ENCODE measurements around the gene LRP1B.
A peak's percentile ranks its signal among the peaks of the same experiment; 100 is the strongest.

Gene LRP1B

DNA sequence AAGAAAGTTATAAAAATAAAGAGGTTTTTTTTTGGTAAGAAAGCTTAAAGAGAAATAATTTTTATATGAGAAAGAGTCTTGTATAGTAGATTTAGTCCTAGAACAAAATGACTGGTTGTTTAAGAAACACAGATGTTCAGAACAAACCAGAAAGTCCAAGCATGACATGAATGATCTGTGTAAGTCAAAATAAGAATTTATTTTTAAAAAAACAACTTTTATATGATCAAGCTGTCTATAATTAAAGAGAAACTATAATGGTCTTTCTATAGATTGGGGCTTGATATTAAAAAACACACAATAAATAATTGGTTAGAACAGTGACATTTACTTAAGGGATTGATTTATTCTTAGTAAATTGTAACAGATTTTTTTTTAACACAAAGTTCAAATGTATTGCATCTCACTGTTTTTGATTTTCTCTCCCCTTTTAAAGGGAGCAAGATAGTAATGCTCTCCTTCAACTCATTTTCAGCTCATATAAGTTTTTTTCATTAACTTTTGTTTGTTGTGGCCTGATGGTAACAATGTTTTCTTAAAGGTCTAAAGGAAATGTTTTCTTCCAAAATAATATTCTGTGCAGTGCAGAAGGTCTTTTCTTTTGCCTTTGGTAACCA is 1256.8 kb downstream of the LRP1B start:
- Histone ChIP-seq H3K4ac (ENCODE audit: low read depth, low read length) (no peak overlapping the region), H2BK5ac (ENCODE audit: low read length) (no peak overlapping the region), H3K79me2 (ENCODE audit: control insufficient read depth, insufficient read depth, low read length) (no peaks in the 10 kb centered on the region), H3K79me1 (ENCODE audit: low read length) (no peaks in the 10 kb centered on the region), H4K8ac (ENCODE audit: low read depth, low read length) (no peak overlapping the region), H3K9ac (ENCODE audit: low read length) (no peak overlapping the region), H3K36me3 (ENCODE audit: control insufficient read depth, insufficient read depth, low read length) (no peaks in the 10 kb centered on the region), H2BK120ac (ENCODE audit: low read depth, low read length) (no peak overlapping the region), H3K4me1 (ENCODE audit: control insufficient read depth, low read depth, low read length) (no peaks in the 10 kb centered on the region), H2BK15ac (replicated peaks; ENCODE audit: low read depth) (no peak overlapping the region), H3K4me3 (ENCODE audit: low read length) (no peak overlapping the region), H2AK5ac (ENCODE audit: low read length) (no peak overlapping the region), H4K5ac (ENCODE audit: low read length) (no peak overlapping the region), H3K23ac (ENCODE audit: low read length) (no peak overlapping the region), H3K56ac (ENCODE audit: low read length) (no peak overlapping the region), H3K4me2 (ENCODE audit: low read length) (no peak overlapping the region), H3K18ac (ENCODE audit: low read length) (no peak overlapping the region), H3K27me3 (ENCODE audit: insufficient read depth, low read length, poor library complexity) (no peaks in the 10 kb centered on the region), H3K27ac (ENCODE audit: low read depth, low read length) (no peak overlapping the region)
- DNase-seq = peak; percentile 40

DNA sequence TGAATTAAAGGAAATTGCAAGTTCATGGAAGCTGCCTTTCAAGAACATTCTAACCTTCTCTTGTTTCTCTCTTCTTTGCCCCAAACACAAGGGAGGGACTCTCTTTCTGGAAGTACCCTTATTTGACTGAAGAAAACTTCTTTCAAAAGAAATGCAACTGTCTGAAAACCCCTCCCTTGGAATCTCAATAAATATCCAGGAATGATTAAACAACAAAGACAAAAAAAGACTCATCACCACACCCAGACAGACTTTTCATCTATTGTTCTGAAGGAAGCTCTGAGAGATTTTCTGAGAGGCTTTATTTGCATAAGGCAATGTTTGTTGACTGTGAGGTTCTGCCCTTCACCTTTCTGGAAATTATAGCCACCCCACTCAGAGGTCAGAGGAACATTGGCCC is 1260.9 kb downstream of the LRP1B start:
- no peak overlapping the region for H3K9ac ChIP-seq (ENCODE audit: low read length)
- H3K4me3 ChIP-seq (ENCODE audit: low read length) = no peak overlapping the region
- H2BK120ac ChIP-seq (ENCODE audit: low read depth, low read length) = no peak overlapping the region
- H2BK15ac ChIP-seq (replicated peaks; ENCODE audit: low read depth) = no peak overlapping the region
- no peak overlapping the region for H3K4me2 ChIP-seq (ENCODE audit: low read length)
- no peak overlapping the region for H3K23ac ChIP-seq (ENCODE audit: low read length)
- no peak overlapping the region for H2BK5ac ChIP-seq (ENCODE audit: low read length)
- no peak overlapping the region for H4K5ac ChIP-seq (ENCODE audit: low read length)
- no peak overlapping the region for H4K8ac ChIP-seq (ENCODE audit: low read depth, low read length)
- H3K36me3 ChIP-seq (ENCODE audit: control insufficient read depth, insufficient read depth, low read length) = no peaks in the 10 kb centered on the region
- no peak overlapping the region for H3K27ac ChIP-seq (ENCODE audit: low read depth, low read length)
- no peaks in the 10 kb centered on the region for H3K27me3 ChIP-seq (ENCODE audit: insufficient read depth, low read length, poor library complexity)
- no peak overlapping the region for H3K4ac ChIP-seq (ENCODE audit: low read depth, low read length)
- H3K4me1 ChIP-seq (ENCODE audit: control insufficient read depth, low read depth, low read length) = no peaks in the 10 kb centered on the region
- DNase-seq = no peak
- no peak overlapping the region for H2AK5ac ChIP-seq (ENCODE audit: low read length)
- no peak overlapping the region for H3K18ac ChIP-seq (ENCODE audit: low read length)
- H3K79me2 ChIP-seq (ENCODE audit: control insufficient read depth, insufficient read depth, low read length) = no peaks in the 10 kb centered on the region
- H3K79me1 ChIP-seq (ENCODE audit: low read length) = no peaks in the 10 kb centered on the region
- H3K56ac ChIP-seq (ENCODE audit: low read length) = no peak overlapping the region

DNA sequence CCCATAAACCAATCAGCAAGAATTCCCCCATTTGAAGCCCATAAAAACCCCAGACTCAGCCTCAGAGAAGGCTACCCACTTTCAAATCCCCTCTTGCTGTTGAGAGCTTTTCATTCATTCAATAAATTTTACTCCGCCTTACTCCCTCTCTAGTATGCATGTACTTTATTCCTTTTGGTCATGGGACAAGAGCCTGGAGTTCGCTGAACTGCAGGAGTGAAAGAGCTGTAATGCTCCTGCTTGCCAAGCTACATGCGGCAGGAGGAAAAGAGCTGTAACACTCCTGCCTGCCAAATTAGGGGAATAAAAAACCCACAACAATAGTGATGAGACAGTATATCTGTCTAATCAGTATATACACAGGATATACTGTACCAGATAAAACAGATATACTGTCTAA is 1261.7 kb downstream of the LRP1B start:
- no peak overlapping the region for H3K4me2 ChIP-seq (ENCODE audit: low read length)
- no peak overlapping the region for H3K27ac ChIP-seq (ENCODE audit: low read depth, low read length)
- H3K27me3 ChIP-seq (ENCODE audit: insufficient read depth, low read length, poor library complexity) = no peaks in the 10 kb centered on the region
- no peak overlapping the region for H2BK120ac ChIP-seq (ENCODE audit: low read depth, low read length)
- WGBS (ENCODE audit: extremely low coverage, insufficient coverage, low lambda C conversion rate) = no CpG with 5 or more reads among the region's 3 CpGs
- no peaks in the 10 kb centered on the region for H3K79me2 ChIP-seq (ENCODE audit: control insufficient read depth, insufficient read depth, low read length)
- no peak overlapping the region for H3K18ac ChIP-seq (ENCODE audit: low read length)
- no peak overlapping the region for H3K4ac ChIP-seq (ENCODE audit: low read depth, low read length)
- no peak overlapping the region for H3K23ac ChIP-seq (ENCODE audit: low read length)
- H2BK5ac ChIP-seq (ENCODE audit: low read length) = no peak overlapping the region
- H2AK5ac ChIP-seq (ENCODE audit: low read length) = no peak overlapping the region
- H3K79me1 ChIP-seq (ENCODE audit: low read length) = no peaks in the 10 kb centered on the region
- H2BK15ac ChIP-seq (replicated peaks; ENCODE audit: low read depth) = no peak overlapping the region
- H4K8ac ChIP-seq (ENCODE audit: low read depth, low read length) = no peak overlapping the region
- H3K4me1 ChIP-seq (ENCODE audit: control insufficient read depth, low read depth, low read length) = no peaks in the 10 kb centered on the region
- no peak overlapping the region for H3K9ac ChIP-seq (ENCODE audit: low read length)
- no peak overlapping the region for H3K56ac ChIP-seq (ENCODE audit: low read length)
- no peaks in the 10 kb centered on the region for H3K36me3 ChIP-seq (ENCODE audit: control insufficient read depth, insufficient read depth, low read length)
- H3K4me3 ChIP-seq (ENCODE audit: low read length) = no peak overlapping the region
- DNase-seq = no peak
- no peak overlapping the region for H4K5ac ChIP-seq (ENCODE audit: low read length)

DNA sequence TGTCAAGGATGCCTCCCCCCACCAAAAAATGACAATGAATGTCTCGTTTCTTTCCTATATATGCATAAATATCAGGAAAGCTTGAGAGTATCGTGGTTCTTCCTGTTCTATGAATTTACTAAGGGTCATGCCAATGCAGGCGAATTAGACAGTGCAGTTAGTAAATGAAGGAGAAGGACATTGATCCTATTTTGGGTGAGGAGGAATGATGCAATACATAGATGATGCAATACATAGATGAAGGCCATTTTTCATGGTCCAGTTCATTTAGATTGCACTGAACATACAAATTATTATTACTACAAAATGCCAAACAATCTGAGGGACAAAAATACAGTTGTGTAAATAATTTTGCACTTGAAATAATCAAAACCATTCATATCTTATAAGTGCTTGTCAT is 1265.0 kb downstream of the LRP1B start:
- no peak overlapping the region for H4K5ac ChIP-seq (ENCODE audit: low read length)
- no CpG with 5 or more reads among the region's 3 CpGs for WGBS (ENCODE audit: extremely low coverage, insufficient coverage, low lambda C conversion rate)
- H2BK120ac ChIP-seq (ENCODE audit: low read depth, low read length) = no peak overlapping the region
- no peak overlapping the region for H3K18ac ChIP-seq (ENCODE audit: low read length)
- H3K27ac ChIP-seq (ENCODE audit: low read depth, low read length) = no peak overlapping the region
- no peak for DNase-seq
- no peak overlapping the region for H3K4me3 ChIP-seq (ENCODE audit: low read length)
- no peak overlapping the region for H2BK5ac ChIP-seq (ENCODE audit: low read length)
- no peaks in the 10 kb centered on the region for H3K79me2 ChIP-seq (ENCODE audit: control insufficient read depth, insufficient read depth, low read length)
- H3K9ac ChIP-seq (ENCODE audit: low read length) = no peak overlapping the region
- H4K8ac ChIP-seq (ENCODE audit: low read depth, low read length) = no peak overlapping the region
- H3K4ac ChIP-seq (ENCODE audit: low read depth, low read length) = no peak overlapping the region
- H2AK5ac ChIP-seq (ENCODE audit: low read length) = no peak overlapping the region
- H3K79me1 ChIP-seq (ENCODE audit: low read length) = no peaks in the 10 kb centered on the region
- no peaks in the 10 kb centered on the region for H3K36me3 ChIP-seq (ENCODE audit: control insufficient read depth, insufficient read depth, low read length)
- H2BK15ac ChIP-seq (replicated peaks; ENCODE audit: low read depth) = no peak overlapping the region
- H3K4me1 ChIP-seq (ENCODE audit: control insufficient read depth, low read depth, low read length) = no peaks in the 10 kb centered on the region
- H3K23ac ChIP-seq (ENCODE audit: low read length) = no peak overlapping the region
- H3K27me3 ChIP-seq (ENCODE audit: insufficient read depth, low read length, poor library complexity) = no peaks in the 10 kb centered on the region
- no peak overlapping the region for H3K56ac ChIP-seq (ENCODE audit: low read length)
- no peak overlapping the region for H3K4me2 ChIP-seq (ENCODE audit: low read length)

DNA sequence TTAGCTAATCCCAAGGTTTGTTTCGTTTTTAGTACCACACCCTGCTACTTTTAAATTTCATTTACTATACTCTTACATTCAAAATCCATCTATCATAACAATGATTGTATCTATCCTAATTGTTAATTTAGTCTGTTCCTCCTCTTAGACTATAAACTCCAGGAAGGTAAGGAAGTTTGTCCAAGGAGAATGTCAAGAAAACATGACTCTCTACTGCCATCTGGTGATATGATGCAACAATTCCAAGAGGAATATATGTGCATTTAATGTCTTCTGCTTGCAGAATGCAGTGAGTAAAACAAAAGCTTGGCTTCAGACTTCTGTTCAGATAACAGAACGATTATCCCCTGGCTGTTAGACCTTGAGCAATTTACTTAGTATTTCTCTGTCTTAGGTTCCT is 1267.1 kb downstream of the LRP1B start:
- Histone ChIP-seq H3K23ac (ENCODE audit: low read length) (no peak overlapping the region), H3K79me2 (ENCODE audit: control insufficient read depth, insufficient read depth, low read length) (no peaks in the 10 kb centered on the region), H4K5ac (ENCODE audit: low read length) (no peak overlapping the region), H3K4me2 (ENCODE audit: low read length) (no peak overlapping the region), H3K27ac (ENCODE audit: low read depth, low read length) (no peak overlapping the region), H2AK5ac (ENCODE audit: low read length) (no peak overlapping the region), H4K8ac (ENCODE audit: low read depth, low read length) (no peak overlapping the region), H2BK15ac (replicated peaks; ENCODE audit: low read depth) (no peak overlapping the region), H3K4me1 (ENCODE audit: control insufficient read depth, low read depth, low read length) (no peaks in the 10 kb centered on the region), H3K4me3 (ENCODE audit: low read length) (no peak overlapping the region), H2BK5ac (ENCODE audit: low read length) (no peak overlapping the region), H3K9ac (ENCODE audit: low read length) (no peak overlapping the region), H3K18ac (ENCODE audit: low read length) (no peak overlapping the region), H3K56ac (ENCODE audit: low read length) (no peak overlapping the region), H3K27me3 (ENCODE audit: insufficient read depth, low read length, poor library complexity) (no peaks in the 10 kb centered on the region), H2BK120ac (ENCODE audit: low read depth, low read length) (no peak overlapping the region), H3K36me3 (ENCODE audit: control insufficient read depth, insufficient read depth, low read length) (no peaks in the 10 kb centered on the region), H3K79me1 (ENCODE audit: low read length) (no peaks in the 10 kb centered on the region), H3K4ac (ENCODE audit: low read depth, low read length) (no peak overlapping the region)
- WGBS (ENCODE audit: extremely low coverage, insufficient coverage, low lambda C conversion rate) = 100% methylated on average over 1 of the region's 2 CpGs
- peak; percentile 75 for DNase-seq

DNA sequence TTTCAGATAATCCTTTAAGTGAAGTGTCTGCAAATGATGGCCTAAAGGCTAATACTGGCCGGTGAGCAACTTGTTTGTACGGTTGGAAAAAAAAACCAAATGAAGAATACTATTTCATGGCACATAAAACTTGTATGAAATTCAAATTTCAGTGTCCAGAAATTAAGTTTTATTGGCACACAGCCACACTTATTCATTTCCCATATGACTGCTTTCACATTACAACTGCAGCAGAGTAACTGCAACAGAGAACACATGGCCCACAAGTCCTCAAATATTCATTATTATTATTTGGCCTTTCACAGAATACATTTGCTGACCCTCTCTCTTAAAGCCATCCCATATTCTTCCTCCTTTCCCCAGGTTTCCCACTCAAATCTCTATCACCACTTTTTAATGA is 1268.6 kb downstream of the LRP1B start:
- Histone ChIP-seq H3K56ac (ENCODE audit: low read length) (no peak overlapping the region), H4K5ac (ENCODE audit: low read length) (no peak overlapping the region), H4K8ac (ENCODE audit: low read depth, low read length) (no peak overlapping the region)

More for the DNA sequence above, 1268.6 kb downstream of the LRP1B start:
- Histone ChIP-seq H2BK120ac (ENCODE audit: low read depth, low read length) (no peak overlapping the region), H3K79me2 (ENCODE audit: control insufficient read depth, insufficient read depth, low read length) (no peaks in the 10 kb centered on the region), H3K4ac (ENCODE audit: low read depth, low read length) (no peak overlapping the region), H3K27me3 (ENCODE audit: insufficient read depth, low read length, poor library complexity) (no peaks in the 10 kb centered on the region), H2BK5ac (ENCODE audit: low read length) (no peak overlapping the region), H2BK15ac (replicated peaks; ENCODE audit: low read depth) (no peak overlapping the region), H3K23ac (ENCODE audit: low read length) (no peak overlapping the region), H3K79me1 (ENCODE audit: low read length) (no peaks in the 10 kb centered on the region), H3K27ac (ENCODE audit: low read depth, low read length) (no peak overlapping the region), H3K36me3 (ENCODE audit: control insufficient read depth, insufficient read depth, low read length) (no peaks in the 10 kb centered on the region), H3K4me2 (ENCODE audit: low read length) (no peak overlapping the region), H3K18ac (ENCODE audit: low read length) (no peak overlapping the region), H3K4me1 (ENCODE audit: control insufficient read depth, low read depth, low read length) (no peaks in the 10 kb centered on the region), H3K9ac (ENCODE audit: low read length) (no peak overlapping the region), H3K4me3 (ENCODE audit: low read length) (no peak overlapping the region), H2AK5ac (ENCODE audit: low read length) (no peak overlapping the region)
- WGBS (ENCODE audit: extremely low coverage, insufficient coverage, low lambda C conversion rate) = no CpG with 5 or more reads among the region's 2 CpGs
- no peak for DNase-seq
